Endothelial cell of umbilical vein (primary cell): ENCODE results near the gene MIA2.

Source experiments
- EZH2 ChIP-seq: IDR thresholded peaks from 2 replicates; pipeline ENCODE4 v1.6.1; 2012; ENCODE audit warnings: borderline replicate concordance, low read depth, mild to moderate bottlenecking, moderate library complexity, low read length, inconsistent platforms; ENCODE audit not compliant: severe bottlenecking
- FOS ChIP-seq: IDR thresholded peaks from 2 replicates; pipeline ENCODE4 v1.6.1; 2011; ENCODE audit warnings: mild to moderate bottlenecking, low read length, moderate library complexity, borderline replicate concordance; ENCODE audit not compliant: insufficient read depth
- MYC ChIP-seq: IDR thresholded peaks from one replicate; pipeline ENCODE4 v1.6.1; 2011; ENCODE audit warnings: mild to moderate bottlenecking, low read depth, low read length
- POLR2A ChIP-seq: IDR thresholded peaks from 2 replicates; pipeline ENCODE4 v1.6.1; 2012; ENCODE audit warnings: low read depth, mild to moderate bottlenecking, control low read depth, low read length
- POLR2AphosphoS5 ChIP-seq: IDR thresholded peaks from 2 replicates; pipeline ENCODE4 v1.6.1; 2012; ENCODE audit warnings: low read depth, mild to moderate bottlenecking, control low read depth, low read length, moderate library complexity; ENCODE audit not compliant: insufficient read depth
- TF ChIP-seq, protein P1 (sequence below): IDR thresholded peaks from 2 replicates; pipeline ENCODE4 v1.6.1; 2011; ENCODE audit not compliant: insufficient read depth, insufficient read length
- TF ChIP-seq, protein P2 (sequence below), 2 donors: IDR thresholded peaks; 1 replicate in 1 of 2; 2 replicates in 1 of 2; pipeline ENCODE4 v1.5.1; 2011; ENCODE audit warnings: low read length in 2 of 2, mild to moderate bottlenecking in 2 of 2, moderate library complexity in 2 of 2, control low read depth in 1 of 2, inconsistent platforms in 1 of 2, low read depth in 1 of 2; ENCODE audit not compliant: insufficient read depth in 1 of 2; ENCODE audit errors: extremely low read depth in 1 of 2

DNA sequence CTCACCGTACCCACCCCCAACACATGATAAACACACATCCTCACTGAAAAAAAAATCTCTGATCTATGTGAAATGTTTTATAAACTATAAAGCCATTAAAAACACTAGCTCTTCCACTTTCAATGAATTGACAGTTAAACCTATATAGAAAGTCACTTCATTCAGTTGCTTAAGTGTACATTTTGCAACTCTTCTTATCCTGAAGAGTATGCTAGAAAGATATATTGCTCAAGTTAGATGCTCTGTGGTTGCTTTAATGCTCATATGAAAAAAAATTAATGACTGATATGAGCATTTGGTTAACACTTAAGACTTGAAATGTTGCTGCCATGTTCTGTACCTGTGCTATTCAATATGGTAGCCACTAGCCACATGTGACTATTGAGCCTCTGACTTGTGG, 21.0 kb upstream of the MIA2 start:
- TF ChIP-seq, protein P1, sequence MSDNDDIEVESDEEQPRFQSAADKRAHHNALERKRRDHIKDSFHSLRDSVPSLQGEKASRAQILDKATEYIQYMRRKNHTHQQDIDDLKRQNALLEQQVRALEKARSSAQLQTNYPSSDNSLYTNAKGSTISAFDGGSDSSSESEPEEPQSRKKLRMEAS, result no peak
- TF ChIP-seq POLR2AphosphoS5, result no peak
- TF ChIP-seq, protein P2, sequence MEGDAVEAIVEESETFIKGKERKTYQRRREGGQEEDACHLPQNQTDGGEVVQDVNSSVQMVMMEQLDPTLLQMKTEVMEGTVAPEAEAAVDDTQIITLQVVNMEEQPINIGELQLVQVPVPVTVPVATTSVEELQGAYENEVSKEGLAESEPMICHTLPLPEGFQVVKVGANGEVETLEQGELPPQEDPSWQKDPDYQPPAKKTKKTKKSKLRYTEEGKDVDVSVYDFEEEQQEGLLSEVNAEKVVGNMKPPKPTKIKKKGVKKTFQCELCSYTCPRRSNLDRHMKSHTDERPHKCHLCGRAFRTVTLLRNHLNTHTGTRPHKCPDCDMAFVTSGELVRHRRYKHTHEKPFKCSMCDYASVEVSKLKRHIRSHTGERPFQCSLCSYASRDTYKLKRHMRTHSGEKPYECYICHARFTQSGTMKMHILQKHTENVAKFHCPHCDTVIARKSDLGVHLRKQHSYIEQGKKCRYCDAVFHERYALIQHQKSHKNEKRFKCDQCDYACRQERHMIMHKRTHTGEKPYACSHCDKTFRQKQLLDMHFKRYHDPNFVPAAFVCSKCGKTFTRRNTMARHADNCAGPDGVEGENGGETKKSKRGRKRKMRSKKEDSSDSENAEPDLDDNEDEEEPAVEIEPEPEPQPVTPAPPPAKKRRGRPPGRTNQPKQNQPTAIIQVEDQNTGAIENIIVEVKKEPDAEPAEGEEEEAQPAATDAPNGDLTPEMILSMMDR (IDR thresholded peaks at IDR 0.05; ENCODE audit: extremely low read depth in 1 of 2, insufficient read depth in 1 of 2, low read depth in 1 of 2, low read length in 2 of 2), result no peak
- TF ChIP-seq POLR2A, result no peak
- no peak for TF ChIP-seq EZH2
- TF ChIP-seq FOS, result no peak
- TF ChIP-seq MYC, result no peak
